Measurements from ENCODE around the gene RHOB.

The RHOB gene

DNA sequence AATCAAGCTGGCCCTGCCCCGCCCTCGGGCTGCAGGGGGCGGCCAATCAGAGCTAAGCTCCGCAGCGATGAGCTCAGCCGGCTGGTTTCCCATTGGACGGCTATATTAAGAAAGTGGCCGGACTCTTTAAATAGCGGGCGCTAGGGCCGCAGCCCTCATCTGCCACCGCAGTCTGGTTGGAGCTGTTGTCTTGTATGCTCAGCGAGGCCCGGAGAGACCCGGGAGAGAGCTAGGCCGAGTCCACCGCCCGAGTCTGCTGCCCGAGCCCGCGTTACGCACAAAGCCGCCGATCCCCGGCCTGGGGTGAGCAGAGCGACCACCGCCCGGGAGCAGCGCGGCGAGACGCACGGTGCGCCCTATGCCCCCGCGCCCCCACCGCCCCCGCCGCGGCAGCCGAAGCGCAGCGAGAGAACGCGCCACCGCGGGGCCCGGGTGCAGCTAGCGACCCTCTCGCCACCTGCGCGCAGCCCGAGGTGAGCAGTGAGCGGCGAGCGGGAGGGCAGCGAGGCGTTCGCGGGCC is at the start of gene RHOB:
Gene RHOB, plus strand, starts transcription at position 158 of the 520 bp plus-strand sequence. CDS start 392 bp downstream, outside the sequence.
- peak; percentile 99 for DNase-seq (ENCODE audit: low spot score)
- TF ChIP-seq, protein P1, sequence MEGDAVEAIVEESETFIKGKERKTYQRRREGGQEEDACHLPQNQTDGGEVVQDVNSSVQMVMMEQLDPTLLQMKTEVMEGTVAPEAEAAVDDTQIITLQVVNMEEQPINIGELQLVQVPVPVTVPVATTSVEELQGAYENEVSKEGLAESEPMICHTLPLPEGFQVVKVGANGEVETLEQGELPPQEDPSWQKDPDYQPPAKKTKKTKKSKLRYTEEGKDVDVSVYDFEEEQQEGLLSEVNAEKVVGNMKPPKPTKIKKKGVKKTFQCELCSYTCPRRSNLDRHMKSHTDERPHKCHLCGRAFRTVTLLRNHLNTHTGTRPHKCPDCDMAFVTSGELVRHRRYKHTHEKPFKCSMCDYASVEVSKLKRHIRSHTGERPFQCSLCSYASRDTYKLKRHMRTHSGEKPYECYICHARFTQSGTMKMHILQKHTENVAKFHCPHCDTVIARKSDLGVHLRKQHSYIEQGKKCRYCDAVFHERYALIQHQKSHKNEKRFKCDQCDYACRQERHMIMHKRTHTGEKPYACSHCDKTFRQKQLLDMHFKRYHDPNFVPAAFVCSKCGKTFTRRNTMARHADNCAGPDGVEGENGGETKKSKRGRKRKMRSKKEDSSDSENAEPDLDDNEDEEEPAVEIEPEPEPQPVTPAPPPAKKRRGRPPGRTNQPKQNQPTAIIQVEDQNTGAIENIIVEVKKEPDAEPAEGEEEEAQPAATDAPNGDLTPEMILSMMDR (IDR thresholded peaks at IDR 0.05), result no peak
- peak within 1 kb of the TSS; percentile 96 to 98 for H3K27ac ChIP-seq

DNA sequence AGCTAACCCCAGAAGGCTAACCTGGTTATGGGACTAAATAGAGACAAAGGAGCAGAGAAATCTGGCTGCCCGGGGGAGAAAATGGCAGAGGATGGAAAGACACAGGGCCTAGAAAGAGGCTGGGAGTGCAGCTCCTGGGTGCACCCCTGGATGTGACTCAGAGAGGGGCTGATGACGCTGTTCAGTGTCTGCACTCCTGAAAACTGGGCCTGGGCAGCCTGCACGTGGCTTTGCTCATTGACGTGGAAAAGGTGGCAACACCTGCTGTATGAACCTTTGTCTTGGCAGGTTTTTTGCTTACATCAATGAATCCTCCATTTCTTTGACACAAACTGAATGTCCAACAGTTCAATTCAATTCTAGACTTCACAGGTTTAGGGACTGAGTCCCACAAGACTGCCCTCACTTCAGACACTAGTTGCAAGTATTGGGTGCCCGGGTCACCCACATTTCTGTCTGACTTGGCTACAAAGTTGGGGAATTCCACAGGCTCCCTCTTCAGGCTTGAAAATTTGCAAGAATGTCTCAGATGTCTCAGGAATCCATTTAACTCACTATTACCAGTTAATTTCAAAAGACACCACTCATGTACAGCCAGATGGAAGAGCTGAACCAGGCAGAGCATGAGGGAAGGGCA is 48.9 kb upstream of the RHOB start:
- no peak overlapping the region for H3K4me3 ChIP-seq
- H3K27ac ChIP-seq, result no peak overlapping the region
- DNase-seq (ENCODE audit: low spot score), result no peak
- TF ChIP-seq, protein P1 (IDR thresholded peaks at IDR 0.05), result no peak

More for the DNA sequence above, at the start of gene RHOB:
- peak within 1 kb of the TSS; percentile 96 for H3K4me3 ChIP-seq

DNA sequence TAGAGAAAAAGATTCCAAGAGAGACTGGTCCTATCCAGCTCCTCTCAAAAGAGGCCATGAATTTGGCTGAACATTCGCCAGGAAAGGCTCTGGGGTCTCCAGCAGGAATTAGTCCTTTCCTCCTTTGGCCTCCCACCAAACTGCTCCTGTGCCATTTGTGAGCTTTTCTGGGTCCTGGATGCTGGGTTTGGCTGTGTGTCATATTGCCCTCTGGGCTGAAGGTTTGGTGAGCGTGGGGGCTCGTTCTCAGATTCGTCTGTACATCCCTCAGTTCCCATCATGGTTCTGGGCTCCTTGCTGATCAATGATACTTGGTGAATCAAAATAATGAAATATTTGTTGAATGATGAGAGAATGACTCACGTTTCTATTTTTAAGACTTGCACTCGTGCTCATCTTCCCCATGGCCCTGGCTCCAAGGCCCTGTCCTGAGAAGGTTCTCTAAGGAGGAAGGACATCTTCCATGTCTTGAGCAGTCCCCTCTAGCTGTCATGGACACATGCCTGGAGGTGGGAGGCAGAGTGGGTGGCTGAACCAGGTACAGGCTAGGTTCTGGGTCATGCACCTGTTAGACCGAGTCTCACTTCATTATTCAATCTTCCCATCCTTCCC is 47.8 kb upstream of the RHOB start:
- Histone ChIP-seq H3K4me3 (no peak overlapping the region), H3K27ac (no peak overlapping the region)
- TF ChIP-seq, protein P1 (IDR thresholded peaks at IDR 0.05), result no peak
- no peak for DNase-seq (ENCODE audit: low spot score)

DNA sequence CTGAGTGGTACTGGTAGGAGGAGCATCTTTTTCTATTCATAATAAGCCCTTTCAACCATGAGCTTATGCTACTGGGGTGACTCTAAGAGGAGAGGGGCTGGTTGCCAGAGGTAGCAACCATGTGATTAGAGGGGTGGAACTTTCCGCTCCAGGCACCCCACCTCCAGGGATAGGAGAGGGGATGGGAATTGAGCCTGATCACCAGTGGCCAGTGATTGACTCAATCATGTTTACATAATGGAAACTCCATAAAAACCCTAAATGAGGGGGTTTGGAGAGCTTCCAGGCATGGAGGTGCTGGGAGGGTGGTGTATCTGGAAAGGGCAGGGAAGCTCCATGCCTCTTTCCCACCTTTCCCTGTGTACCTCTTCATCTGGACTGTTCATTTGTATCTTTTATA is 46.6 kb upstream of the RHOB start:
- no peak for DNase-seq (ENCODE audit: low spot score)
- TF ChIP-seq, protein P1 (IDR thresholded peaks at IDR 0.05), result no peak
- Histone ChIP-seq H3K27ac (no peak overlapping the region), H3K4me3 (no peak overlapping the region)

DNA sequence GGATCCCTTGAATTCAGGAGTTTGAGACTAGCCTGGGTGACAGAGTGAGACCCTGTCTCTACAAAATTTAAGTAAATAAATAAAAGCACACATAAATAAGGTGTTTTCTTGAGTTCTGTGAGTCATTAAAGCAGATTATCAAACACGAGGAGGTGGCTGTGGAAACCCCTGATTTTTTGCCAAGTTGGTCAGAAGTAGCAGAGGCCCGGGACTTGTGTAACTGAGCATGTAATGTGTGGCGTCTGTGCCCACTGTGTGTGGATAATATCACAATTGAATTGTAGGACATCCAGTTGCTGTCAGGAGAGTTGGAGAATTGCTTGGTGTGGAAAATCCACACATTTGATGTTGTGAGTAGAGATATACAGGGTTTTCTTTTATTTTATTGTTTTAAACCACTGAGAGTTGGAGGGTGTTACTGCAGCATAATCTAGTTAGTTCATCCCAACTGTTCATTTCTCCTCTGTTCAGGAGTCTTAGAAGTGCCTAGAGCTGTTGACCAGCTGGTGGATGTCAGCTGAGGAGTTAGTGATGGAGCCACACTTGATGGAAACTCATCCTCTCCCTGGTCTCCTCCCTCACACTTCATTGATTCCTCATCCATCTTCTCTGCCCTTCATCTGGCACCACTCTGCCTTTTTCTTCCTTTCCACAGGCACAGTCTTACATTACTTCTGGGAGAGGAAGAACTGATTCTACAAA is 45.9 kb upstream of the RHOB start:
- Histone ChIP-seq H3K27ac (no peak overlapping the region), H3K4me3 (no peak overlapping the region)
- TF ChIP-seq, protein P1 (IDR thresholded peaks at IDR 0.05), result no peak
- DNase-seq (ENCODE audit: low spot score), result no peak

DNA sequence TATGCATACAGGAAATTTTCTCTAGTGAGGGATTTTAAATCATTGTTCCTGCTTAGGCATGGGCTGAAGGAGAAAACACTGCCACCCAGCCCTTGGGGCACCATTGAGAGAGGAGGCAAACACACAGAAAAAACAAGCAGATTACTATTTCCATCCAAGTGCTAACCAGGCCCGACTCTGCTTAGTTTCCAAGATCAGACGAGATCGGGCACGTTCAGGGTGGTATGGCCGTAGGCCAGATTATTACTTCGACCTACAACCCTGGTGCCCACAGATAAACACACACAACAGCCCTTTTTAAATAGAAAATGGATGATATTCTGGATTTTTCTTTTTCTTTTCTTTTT is 45.4 kb upstream of the RHOB start:
- TF ChIP-seq, protein P1 (IDR thresholded peaks at IDR 0.05), result no peak
- Histone ChIP-seq H3K4me3 (no peak overlapping the region), H3K27ac (no peak overlapping the region)
- no peak for DNase-seq (ENCODE audit: low spot score)

Measured in coronary artery (tissue), 2 donors.